Stimulated activated CD4-positive, alpha-beta T cell treated with anti-CD3 and anti-CD28 coated beads, Interleukin-4, amount 100 ng/mL, for 48 hours (primary cell): ENCODE data around the gene MIAT.
"Not testable (repeated sequence)": the region's sequence is repeated elsewhere in the genome, so short reads cannot be mapped to it uniquely, and the experiment has no call there.

Source experiments
- DNase-seq, 2 donors: peaks; one replicate each; pipeline ENCODE4 v3.0.0-alpha.2; 2020; ENCODE audit warnings: low read depth in 2 of 2

The MIAT gene

GRCh38 chr22:26700462-26700861 is 43.1 kb downstream of the MIAT start:
- no peak for DNase-seq

- DNase-seq: no peak
Measured at GRCh38 chr22:26700886-26701285, 43.5 kb downstream of the MIAT start.

GRCh38 chr22:26701323-26701722 is 43.9 kb downstream of the MIAT start:
- DNase-seq: no peak

- DNase-seq: no peak
Measured at GRCh38 chr22:26702906-26703830, 45.8 kb downstream of the MIAT start.

- not testable (repeated sequence) for DNase-seq
Measured at GRCh38 chr22:26705379-26705778, 48.0 kb downstream of the MIAT start.

- DNase-seq: no peak
Measured at GRCh38 chr22:26707090-26707489, 49.7 kb downstream of the MIAT start.

GRCh38 chr22:26707581-26707980 is 50.2 kb downstream of the MIAT start:
- no peak for DNase-seq

GRCh38 chr22:26708256-26709009 is 51.0 kb downstream of the MIAT start:
- no peak for DNase-seq

GRCh38 chr22:26709617-26710390 is 52.4 kb downstream of the MIAT start:
- DNase-seq: no peak

GRCh38 chr22:26711205-26711963 is 54.0 kb downstream of the MIAT start:
- no peak for DNase-seq

GRCh38 chr22:26712158-26712557 is 54.8 kb downstream of the MIAT start:
- no peak for DNase-seq

GRCh38 chr22:26713823-26714449 is 56.5 kb downstream of the MIAT start:
- no peak for DNase-seq

GRCh38 chr22:26714971-26715370 is 57.6 kb downstream of the MIAT start:
- DNase-seq: no peak

GRCh38 chr22:26715392-26715936 is 58.1 kb downstream of the MIAT start:
- no peak for DNase-seq

- no peak for DNase-seq
Measured at GRCh38 chr22:26718488-26718887, 61.1 kb downstream of the MIAT start.

GRCh38 chr22:26718905-26719304 is 61.5 kb downstream of the MIAT start:
- DNase-seq: no peak

GRCh38 chr22:26722159-26722558 is 64.8 kb downstream of the MIAT start:
- DNase-seq: no peak

GRCh38 chr22:26724414-26724813 is 67.0 kb downstream of the MIAT start:
- no peak for DNase-seq

GRCh38 chr22:26725012-26725676 is 67.8 kb downstream of the MIAT start:
- DNase-seq: no peak
